OCI-M2 (cell line): ENCODE results near the gene TSEN54.
"Not testable (repeated sequence)": the region's sequence is repeated elsewhere in the genome, so short reads cannot be mapped to it uniquely, and the experiment has no call there.

Source experiments
- DNase-seq: peaks from one replicate; lab custom pipeline; 2025; ENCODE audit not compliant: unreplicated experiment; lab: John Stamatoyannopoulos, UW

TSEN54 gene

GRCh38 chr17:75516255-75516618, at the start of gene TSEN54:
TSEN54 (plus strand) TSS chr17:75516528; CDS start chr17:75516561, 33 bp downstream.
- no peak for DNase-seq

GRCh38 chr17:75468291-75468754, 48.0 kb upstream of the TSEN54 start:
- DNase-seq = no peak

GRCh38 chr17:75468779-75469373, 47.5 kb upstream of the TSEN54 start:
- no peak for DNase-seq

GRCh38 chr17:75471207-75471606, 45.1 kb upstream of the TSEN54 start:
- DNase-seq = no peak

GRCh38 chr17:75472119-75472518, 44.2 kb upstream of the TSEN54 start:
- DNase-seq = no peak

GRCh38 chr17:75473246-75473645, 43.1 kb upstream of the TSEN54 start:
- no peak for DNase-seq

- DNase-seq = no peak
Measured at GRCh38 chr17:75474736-75475135, 41.6 kb upstream of the TSEN54 start.

GRCh38 chr17:75475144-75475835, 41.0 kb upstream of the TSEN54 start:
- no peak for DNase-seq

GRCh38 chr17:75475851-75476250, 40.5 kb upstream of the TSEN54 start:
- no peak for DNase-seq

GRCh38 chr17:75476271-75476671, 40.1 kb upstream of the TSEN54 start:
- DNase-seq = no peak

- no peak for DNase-seq
Measured at GRCh38 chr17:75476752-75477489, 39.4 kb upstream of the TSEN54 start.

GRCh38 chr17:75477490-75477862, 38.9 kb upstream of the TSEN54 start:
- not testable (repeated sequence) for DNase-seq

GRCh38 chr17:75478508-75478907, 37.8 kb upstream of the TSEN54 start:
- DNase-seq = no peak

GRCh38 chr17:75480281-75480680, 36.0 kb upstream of the TSEN54 start:
- no peak for DNase-seq

GRCh38 chr17:75481194-75482068, 34.9 kb upstream of the TSEN54 start:
- no peak for DNase-seq

GRCh38 chr17:75482098-75482942, 34.0 kb upstream of the TSEN54 start:
- DNase-seq = no peak

GRCh38 chr17:75485688-75486087, 30.6 kb upstream of the TSEN54 start:
- no peak for DNase-seq

- no peak for DNase-seq
Measured at GRCh38 chr17:75486151-75486550, 30.2 kb upstream of the TSEN54 start.

- no peak for DNase-seq
Measured at GRCh38 chr17:75486951-75487350, 29.4 kb upstream of the TSEN54 start.

- no peak for DNase-seq
Measured at GRCh38 chr17:75487351-75488070, 28.8 kb upstream of the TSEN54 start.
